ENCODE data around the gene CXCL12.

CXCL12 gene

DNA sequence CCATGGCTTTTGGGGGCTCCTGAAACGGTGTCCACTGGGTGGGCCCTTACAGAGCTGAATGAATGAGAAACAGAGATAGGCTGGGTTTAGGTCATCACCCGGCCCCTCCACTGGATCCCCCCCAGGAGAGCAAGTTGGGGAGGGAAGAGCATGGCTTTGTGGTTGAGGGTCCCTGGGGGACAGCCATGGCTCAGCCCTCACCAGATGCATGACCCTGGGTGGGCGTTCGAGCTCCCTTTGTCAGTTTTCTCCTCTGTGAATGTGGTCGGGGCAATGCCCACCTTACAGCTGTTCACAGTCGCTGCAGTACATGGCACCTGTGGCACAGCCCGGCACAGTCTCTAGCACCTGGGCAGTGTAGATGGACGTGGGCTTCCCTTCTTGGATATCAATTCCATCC lies 40.6 kb upstream of the CXCL12 start:
- TF ChIP-seq, protein P1, sequence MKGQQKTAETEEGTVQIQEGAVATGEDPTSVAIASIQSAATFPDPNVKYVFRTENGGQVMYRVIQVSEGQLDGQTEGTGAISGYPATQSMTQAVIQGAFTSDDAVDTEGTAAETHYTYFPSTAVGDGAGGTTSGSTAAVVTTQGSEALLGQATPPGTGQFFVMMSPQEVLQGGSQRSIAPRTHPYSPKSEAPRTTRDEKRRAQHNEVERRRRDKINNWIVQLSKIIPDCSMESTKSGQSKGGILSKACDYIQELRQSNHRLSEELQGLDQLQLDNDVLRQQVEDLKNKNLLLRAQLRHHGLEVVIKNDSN (IDR thresholded peaks at IDR 0.05): no peak
- TF ChIP-seq CREB1 (IDR thresholded peaks at IDR 0.05; ENCODE audit: low read depth) (no peak), FOXM1 (IDR thresholded peaks at IDR 0.05; ENCODE audit: borderline replicate concordance, low read depth) (no peak), RAD21 (IDR thresholded peaks at IDR 0.05; ENCODE audit: low read depth) (no peak)

DNA sequence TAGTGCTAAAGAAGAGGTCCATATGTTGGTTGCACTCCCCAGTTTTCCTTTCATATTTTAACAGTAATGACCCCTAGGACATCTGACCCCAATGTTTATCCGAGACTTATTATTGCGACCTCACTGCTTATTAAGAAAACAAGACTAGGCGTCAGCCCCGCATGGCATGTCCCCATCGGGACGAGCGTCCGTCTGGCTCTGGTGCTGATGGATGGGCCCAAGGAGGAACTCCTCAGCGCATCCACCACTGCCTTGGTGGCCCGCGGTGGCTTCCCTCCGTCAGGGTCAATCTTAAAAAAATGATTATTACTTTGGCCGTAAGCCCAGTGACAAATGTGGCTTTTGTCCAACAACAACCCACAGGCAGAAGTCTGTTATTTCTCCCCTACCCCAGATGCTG lies 40.1 kb upstream of the CXCL12 start:
- TF ChIP-seq EGR1 (IDR thresholded peaks at IDR 0.05) (no peak), EP300 (IDR thresholded peaks at IDR 0.05; ENCODE audit: borderline replicate concordance) (no peak), CREB1 (IDR thresholded peaks at IDR 0.05; ENCODE audit: low read depth) (no peak), YY1 (IDR thresholded peaks at IDR 0.05; ENCODE audit: low read depth) (no peak), CEBPB (IDR thresholded peaks at IDR 0.05) (no peak), ZBTB7A (IDR thresholded peaks at IDR 0.05; ENCODE audit: low read depth) (no peak), TCF12 (IDR thresholded peaks at IDR 0.05; ENCODE audit: low read depth) (no peak), FOXM1 (IDR thresholded peaks at IDR 0.05; ENCODE audit: borderline replicate concordance, low read depth) (no peak), TAF1 (IDR thresholded peaks at IDR 0.05; ENCODE audit: low read depth) (no peak)
- TF ChIP-seq, protein P2, sequence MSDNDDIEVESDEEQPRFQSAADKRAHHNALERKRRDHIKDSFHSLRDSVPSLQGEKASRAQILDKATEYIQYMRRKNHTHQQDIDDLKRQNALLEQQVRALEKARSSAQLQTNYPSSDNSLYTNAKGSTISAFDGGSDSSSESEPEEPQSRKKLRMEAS (IDR thresholded peaks at IDR 0.05): no peak
- TF ChIP-seq, protein P3, sequence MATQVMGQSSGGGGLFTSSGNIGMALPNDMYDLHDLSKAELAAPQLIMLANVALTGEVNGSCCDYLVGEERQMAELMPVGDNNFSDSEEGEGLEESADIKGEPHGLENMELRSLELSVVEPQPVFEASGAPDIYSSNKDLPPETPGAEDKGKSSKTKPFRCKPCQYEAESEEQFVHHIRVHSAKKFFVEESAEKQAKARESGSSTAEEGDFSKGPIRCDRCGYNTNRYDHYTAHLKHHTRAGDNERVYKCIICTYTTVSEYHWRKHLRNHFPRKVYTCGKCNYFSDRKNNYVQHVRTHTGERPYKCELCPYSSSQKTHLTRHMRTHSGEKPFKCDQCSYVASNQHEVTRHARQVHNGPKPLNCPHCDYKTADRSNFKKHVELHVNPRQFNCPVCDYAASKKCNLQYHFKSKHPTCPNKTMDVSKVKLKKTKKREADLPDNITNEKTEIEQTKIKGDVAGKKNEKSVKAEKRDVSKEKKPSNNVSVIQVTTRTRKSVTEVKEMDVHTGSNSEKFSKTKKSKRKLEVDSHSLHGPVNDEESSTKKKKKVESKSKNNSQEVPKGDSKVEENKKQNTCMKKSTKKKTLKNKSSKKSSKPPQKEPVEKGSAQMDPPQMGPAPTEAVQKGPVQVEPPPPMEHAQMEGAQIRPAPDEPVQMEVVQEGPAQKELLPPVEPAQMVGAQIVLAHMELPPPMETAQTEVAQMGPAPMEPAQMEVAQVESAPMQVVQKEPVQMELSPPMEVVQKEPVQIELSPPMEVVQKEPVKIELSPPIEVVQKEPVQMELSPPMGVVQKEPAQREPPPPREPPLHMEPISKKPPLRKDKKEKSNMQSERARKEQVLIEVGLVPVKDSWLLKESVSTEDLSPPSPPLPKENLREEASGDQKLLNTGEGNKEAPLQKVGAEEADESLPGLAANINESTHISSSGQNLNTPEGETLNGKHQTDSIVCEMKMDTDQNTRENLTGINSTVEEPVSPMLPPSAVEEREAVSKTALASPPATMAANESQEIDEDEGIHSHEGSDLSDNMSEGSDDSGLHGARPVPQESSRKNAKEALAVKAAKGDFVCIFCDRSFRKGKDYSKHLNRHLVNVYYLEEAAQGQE (IDR thresholded peaks at IDR 0.05; ENCODE audit: low read depth): no peak
- TF ChIP-seq, protein P1 (IDR thresholded peaks at IDR 0.05): no peak

DNA sequence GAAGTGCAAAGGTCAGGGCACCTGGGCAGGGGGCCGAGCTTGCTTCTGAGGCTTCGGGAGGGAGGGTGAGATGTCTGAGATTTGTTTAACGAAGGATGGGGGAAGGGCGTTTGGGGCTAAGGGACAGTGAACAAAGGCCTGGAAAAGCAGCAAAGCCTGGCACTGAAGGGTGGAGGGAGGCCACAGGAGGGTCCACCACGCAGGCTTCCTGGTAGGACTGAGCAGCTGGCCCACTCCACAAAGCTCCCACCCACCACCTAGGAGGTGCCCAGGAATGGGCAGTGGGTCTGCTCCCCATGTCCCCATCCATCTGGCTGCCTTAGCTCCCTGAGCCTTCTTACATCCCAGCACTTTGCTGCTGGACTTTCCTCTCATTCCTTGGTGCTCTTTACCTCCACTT lies 39.4 kb upstream of the CXCL12 start:
- no peak for TF ChIP-seq CEBPB (IDR thresholded peaks at IDR 0.05)
- TF ChIP-seq FOXM1 (IDR thresholded peaks at IDR 0.05; ENCODE audit: borderline replicate concordance, low read depth): no peak
- TF ChIP-seq, protein P2 (IDR thresholded peaks at IDR 0.05): no peak
- no peak for TF ChIP-seq NFIC (IDR thresholded peaks at IDR 0.05)
- TF ChIP-seq RAD21 (IDR thresholded peaks at IDR 0.05; ENCODE audit: low read depth): no peak
- TF ChIP-seq ZBTB7A (IDR thresholded peaks at IDR 0.05; ENCODE audit: low read depth): no peak
- TF ChIP-seq, protein P1 (IDR thresholded peaks at IDR 0.05): no peak
- TF ChIP-seq CREB1 (IDR thresholded peaks at IDR 0.05; ENCODE audit: low read depth): no peak

DNA sequence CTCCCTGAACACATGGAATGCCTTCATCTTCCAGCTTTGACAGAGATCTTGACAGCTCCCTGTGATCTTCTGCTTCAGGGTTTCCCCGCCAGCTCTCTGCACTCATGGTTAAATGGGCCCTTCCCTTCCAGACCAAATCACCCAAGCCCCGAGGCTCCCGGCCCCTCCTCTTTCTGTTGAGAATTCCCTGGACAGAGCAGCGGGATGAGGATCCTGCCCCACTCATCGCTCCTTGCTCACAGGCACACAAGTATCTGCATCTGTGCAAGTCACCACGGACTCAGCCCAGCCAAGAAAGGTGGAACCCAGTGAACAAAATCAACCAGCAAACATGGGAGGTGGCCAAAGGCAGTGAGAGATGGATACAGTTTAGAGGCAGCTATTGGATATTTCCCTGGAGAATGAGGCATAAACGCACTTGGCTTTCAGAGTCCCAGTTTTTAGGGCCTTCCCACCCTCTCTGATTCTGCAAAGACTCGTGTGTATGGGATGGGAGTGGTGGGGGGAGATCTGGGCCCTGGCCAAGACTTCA lies 37.7 kb upstream of the CXCL12 start:
- TF ChIP-seq RAD21 (IDR thresholded peaks at IDR 0.05; ENCODE audit: low read depth) (no peak), NFIC (IDR thresholded peaks at IDR 0.05) (no peak), FOXM1 (IDR thresholded peaks at IDR 0.05; ENCODE audit: borderline replicate concordance, low read depth) (no peak), TEAD4 (IDR thresholded peaks at IDR 0.05) (no peak), CREB1 (IDR thresholded peaks at IDR 0.05; ENCODE audit: low read depth) (no peak), EGR1 (IDR thresholded peaks at IDR 0.05) (no peak), TAF1 (IDR thresholded peaks at IDR 0.05; ENCODE audit: low read depth) (no peak), CEBPB (IDR thresholded peaks at IDR 0.05) (no peak), ZBTB7A (IDR thresholded peaks at IDR 0.05; ENCODE audit: low read depth) (no peak), EP300 (IDR thresholded peaks at IDR 0.05; ENCODE audit: borderline replicate concordance) (no peak), YY1 (IDR thresholded peaks at IDR 0.05; ENCODE audit: low read depth) (no peak), TCF12 (IDR thresholded peaks at IDR 0.05; ENCODE audit: low read depth) (no peak)
- TF ChIP-seq, protein P2 (IDR thresholded peaks at IDR 0.05): no peak
- TF ChIP-seq, protein P3 (IDR thresholded peaks at IDR 0.05; ENCODE audit: low read depth): no peak
- TF ChIP-seq, protein P1 (IDR thresholded peaks at IDR 0.05): no peak

DNA sequence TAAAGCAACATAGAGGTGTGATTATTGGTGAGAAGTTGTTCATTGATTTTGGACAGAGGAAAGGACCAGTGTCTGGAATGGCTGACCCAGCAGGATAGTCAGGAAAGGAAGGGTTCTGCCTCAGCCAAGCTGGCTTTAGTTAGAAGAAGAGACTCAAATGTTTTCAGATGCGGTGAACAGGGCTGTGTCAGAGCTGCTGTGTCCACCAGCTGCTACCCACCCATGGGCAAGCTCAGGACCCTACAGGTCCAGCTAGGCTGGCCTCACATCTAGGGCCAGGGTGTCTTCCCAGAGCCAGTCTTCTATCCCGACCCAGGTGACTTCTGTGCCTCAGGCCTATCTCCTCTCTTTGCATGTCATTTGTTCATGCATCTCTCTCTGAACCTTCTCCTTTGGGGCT lies 37.3 kb upstream of the CXCL12 start:
- TF ChIP-seq CREB1 (IDR thresholded peaks at IDR 0.05; ENCODE audit: low read depth) (no peak), YY1 (IDR thresholded peaks at IDR 0.05; ENCODE audit: low read depth) (no peak), EGR1 (IDR thresholded peaks at IDR 0.05) (no peak), TCF12 (IDR thresholded peaks at IDR 0.05; ENCODE audit: low read depth) (no peak)
- TF ChIP-seq, protein P2 (IDR thresholded peaks at IDR 0.05): no peak
